CD4-positive, alpha-beta memory T cell (primary cell): ENCODE data around the gene LYRM1. TPM values are rescaled to one million over a fixed set of nuclear protein-coding genes. Genes with fewer than 3 reads are reported as not detected.
"Not testable (repeated sequence)": the region's sequence is repeated elsewhere in the genome, so short reads cannot be mapped to it uniquely, and the experiment has no call there.

Experiments
- CTCF ChIA-PET: fragments of 350-600 bp; sonication (Branson Sonifier 250); formaldehyde crosslinking; loops from one replicate; lab custom pipeline; 2021; ENCODE audit warnings: inconsistent platforms; ENCODE audit not compliant: partially characterized antibody; lab: Charles Lee
- POLR2A ChIA-PET: fragments of 350-600 bp; sonication (Branson Sonifier 250); formaldehyde crosslinking; loops from one replicate; lab custom pipeline; 2021; ENCODE audit not compliant: partially characterized antibody; lab: Charles Lee
- DNase-seq, 5 donors: peaks; one replicate each; pipeline versions ENCODE4 v3.0.0 to v3.0.0-alpha.2; 2020 to 2022; ENCODE audit warnings: mixed read lengths in 1 of 5
- H3K27ac ChIP-seq: one replicate; pipeline ENCODE4 v1.7.0; 2013; ENCODE audit warnings: low read depth, low read length
- H3K27me3 ChIP-seq: 2 replicates; pipeline ENCODE4 v1.7.0; 2013; ENCODE audit warnings: mild to moderate bottlenecking, low read length, moderate library complexity; ENCODE audit not compliant: insufficient read depth
- H3K36me3 ChIP-seq: 2 replicates; pipeline ENCODE4 v1.7.0; 2013; ENCODE audit warnings: mild to moderate bottlenecking, low read length, moderate library complexity; ENCODE audit not compliant: insufficient read depth
- H3K4me1 ChIP-seq: 2 replicates; pipeline ENCODE4 v1.7.0; 2013; ENCODE audit warnings: mild to moderate bottlenecking, low read length, moderate library complexity; ENCODE audit not compliant: insufficient read depth
- H3K4me3 ChIP-seq, 2 donors: one replicate each; pipeline ENCODE4 v1.7.0; 2013; ENCODE audit warnings: low read length in 2 of 2, mild to moderate bottlenecking in 1 of 2
- H3K9me3 ChIP-seq, 2 donors: one replicate each; pipeline ENCODE4 v1.7.0; 2013; ENCODE audit warnings: low read length in 2 of 2, control low read depth in 1 of 2; ENCODE audit not compliant: control insufficient read depth in 1 of 2
- H3K27ac Mint-ChIP-seq, 7 donors: one replicate each; pipeline ENCODE4 v1.8.0; 2020 to 2021; ENCODE audit warnings: mixed read lengths in 7 of 7, mild to moderate bottlenecking in 6 of 7, inconsistent platforms in 3 of 7, moderate library complexity in 3 of 7
- H3K27me3 Mint-ChIP-seq, 2 donors: one replicate each; pipeline ENCODE4 v1.8.0; 2020 to 2021; ENCODE audit warnings: mixed read lengths in 2 of 2
- H3K36me3 Mint-ChIP-seq, 2 donors: one replicate each; pipeline ENCODE4 v1.8.0; 2020 to 2021; ENCODE audit warnings: mixed read lengths in 2 of 2, inconsistent platforms in 1 of 2, mild to moderate bottlenecking in 1 of 2
- H3K4me1 Mint-ChIP-seq, 4 donors: one replicate each; pipeline ENCODE4 v1.8.0; 2020 to 2021; ENCODE audit warnings: mixed read lengths in 4 of 4, mild to moderate bottlenecking in 1 of 4
- H3K4me3 Mint-ChIP-seq, 8 donors: one replicate each; pipeline ENCODE4 v1.8.0; 2020 to 2021; ENCODE audit warnings: mixed read lengths in 8 of 8, mild to moderate bottlenecking in 7 of 8, moderate library complexity in 6 of 8, inconsistent platforms in 3 of 8
- H3K9me3 Mint-ChIP-seq, 8 donors: one replicate each; pipeline ENCODE4 v1.8.0; 2020 to 2021; ENCODE audit warnings: mixed read lengths in 8 of 8, mild to moderate bottlenecking in 5 of 8, inconsistent platforms in 3 of 8, moderate library complexity in 1 of 8
- intact Hi-C: fragments of 100-400 bp; cut with micrococcal nuclease; formaldehyde crosslinking; loops from one replicate; pipeline ENCODE4 v1.15.1; 2023
- polyA plus RNA-seq, 2 donors: library from polyadenylated mRNA; unstranded; fragments of 300-500 nt; fragmentation: Illumina TruSeq; gene quantifications; one replicate each; pipeline ENCODE4 v1.2.3, GENCODE V29; 2021
- total RNA-seq, 2 experiments: library from RNA; stranded (reverse); gene quantifications; one replicate each; pipeline ENCODE4 v1.2.3, GENCODE V29; 2021

Gene LYRM1
- total and polyA plus RNA-seq, 4 experiments from 2014 or later = 25.8 to 54.3 (median 34.7) TPM

GRCh38 chr16:20960899-20961298, 60.3 kb downstream of the LYRM1 start:
- Histone ChIP-seq H3K36me3 (no peaks in the 10 kb centered on the region), H3K27ac (no peak overlapping the region), H3K4me1 (no peaks in the 10 kb centered on the region), H3K4me3 (no peak overlapping the region), H3K9me3 (no peaks in the 10 kb centered on the region), H3K27me3 (no peaks in the 10 kb centered on the region)
- ChIA-PET CTCF (interaction anchor here (1.6 kb wide), 1 partner anchor 111 kb away, joined by 4 read pairs; no protein-coding TSS in a partner anchor), POLR2A (no interaction called here)
- intact Hi-C loops = no loop called here
- Mint-ChIP-seq H3K27ac (no peak overlapping the region), H3K4me3 (no peak overlapping the region), H3K4me1 (no peaks in the 10 kb centered on the region), H3K9me3 (peaks cover 0 to 3% (median 0%) of the 10 kb centered on the region in 8 donors), H3K36me3 (no peaks in the 10 kb centered on the region), H3K27me3 (peaks cover 2 to 3% of the 10 kb centered on the region in 2 donors)
- no peak for DNase-seq

- Mint-ChIP-seq H3K27ac (no peak overlapping the region), H3K36me3 (no peaks in the 10 kb centered on the region), H3K4me3 (no peak overlapping the region), H3K9me3 (no peaks in the 10 kb centered on the region), H3K4me1 (peaks cover 0 to 1% (median 0%) of the 10 kb centered on the region in 4 donors), H3K27me3 (peaks cover 2% of the 10 kb centered on the region in 2 donors)
- Histone ChIP-seq H3K36me3 (no peaks in the 10 kb centered on the region), H3K4me1 (no peaks in the 10 kb centered on the region), H3K27me3 (no peaks in the 10 kb centered on the region), H3K9me3 (no peaks in the 10 kb centered on the region), H3K4me3 (no peak overlapping the region), H3K27ac (no peak overlapping the region)
- ChIA-PET CTCF (no interaction called here), POLR2A (no interaction called here)
- intact Hi-C loops = no loop called here
- DNase-seq = no peak
These were observed 68.2 kb downstream of the LYRM1 start for GRCh38 chr16:20968765-20969164.

- H3K27ac Mint-ChIP-seq = no peak overlapping the region
- H3K4me3 Mint-ChIP-seq = no peak overlapping the region
- no peak overlapping the region for H3K27ac ChIP-seq
- no peaks in the 10 kb centered on the region for H3K36me3 ChIP-seq
- no peak overlapping the region for H3K4me3 ChIP-seq
- no peaks in the 10 kb centered on the region for H3K9me3 ChIP-seq
- POLR2A ChIA-PET = no interaction called here
- no peaks in the 10 kb centered on the region for H3K36me3 Mint-ChIP-seq
- intact Hi-C loops = no loop called here
- H3K27me3 Mint-ChIP-seq = peaks cover 2 to 3% of the 10 kb centered on the region in 2 donors
- H3K9me3 Mint-ChIP-seq = no peaks in the 10 kb centered on the region
- no peaks in the 10 kb centered on the region for H3K4me1 ChIP-seq
- DNase-seq = no peak
- no peaks in the 10 kb centered on the region for H3K27me3 ChIP-seq
- CTCF ChIA-PET = no interaction called here
- H3K4me1 Mint-ChIP-seq = peaks cover 0 to 1% (median 0%) of the 10 kb centered on the region in 4 donors
These were observed 68.8 kb downstream of the LYRM1 start for GRCh38 chr16:20969386-20969785.

DNA sequence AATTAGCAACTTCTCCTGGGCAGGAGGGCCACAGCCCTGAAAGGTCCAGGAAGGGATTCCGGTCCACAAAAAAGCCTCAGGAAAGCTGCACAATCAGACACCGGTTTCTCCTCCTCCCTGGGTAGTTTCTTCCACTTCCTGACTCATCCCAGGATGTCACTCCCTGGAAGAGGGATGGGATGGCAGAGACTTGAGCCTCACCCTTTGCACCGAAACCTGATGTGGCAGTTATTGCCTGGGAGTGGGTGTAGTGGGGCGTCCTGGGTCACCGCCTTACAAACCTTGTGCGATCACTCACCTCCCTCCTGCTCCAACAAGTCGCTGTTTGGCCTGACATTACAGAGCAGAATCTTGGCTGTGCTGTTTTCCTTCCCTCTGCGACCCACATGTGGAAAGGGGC, 70.8 kb downstream of the LYRM1 start:
- H3K9me3 Mint-ChIP-seq = no peaks in the 10 kb centered on the region
- H3K9me3 ChIP-seq = no peaks in the 10 kb centered on the region
- H3K36me3 ChIP-seq = no peaks in the 10 kb centered on the region
- peaks cover 2 to 9% of the 10 kb centered on the region in 2 donors for H3K27me3 Mint-ChIP-seq
- peaks cover 0 to 1% (median 0%) of the 10 kb centered on the region in 4 donors for H3K4me1 Mint-ChIP-seq
- intact Hi-C loops = no loop called here
- no peak overlapping the region for H3K4me3 ChIP-seq
- H3K36me3 Mint-ChIP-seq = no peaks in the 10 kb centered on the region
- H3K27ac ChIP-seq = no peak overlapping the region
- no peak for DNase-seq
- no peaks in the 10 kb centered on the region for H3K4me1 ChIP-seq
- CTCF ChIA-PET = no interaction called here
- H3K27me3 ChIP-seq = peaks cover 4% of the 10 kb centered on the region
- POLR2A ChIA-PET = no interaction called here
- H3K4me3 Mint-ChIP-seq = no peak overlapping the region
- H3K27ac Mint-ChIP-seq = no peak overlapping the region

DNA sequence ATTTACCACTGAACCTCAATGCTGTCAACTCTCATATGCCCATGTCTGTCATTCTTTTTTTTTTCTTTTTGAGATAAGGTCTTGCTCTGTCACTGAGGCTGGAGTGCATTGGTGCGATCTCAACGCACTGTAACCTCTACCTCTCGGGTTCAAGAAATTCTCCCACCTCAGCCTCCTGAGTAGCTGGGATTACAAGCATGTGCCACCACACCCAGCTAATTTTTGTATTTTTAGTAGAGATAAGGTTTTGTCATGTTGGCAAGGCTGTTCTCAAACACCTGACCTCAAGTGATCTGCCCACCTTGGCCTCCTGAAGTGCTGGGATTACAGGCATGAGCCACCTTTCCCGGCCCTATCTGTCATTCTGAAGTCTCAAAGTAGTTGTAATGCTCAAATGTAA, 72.6 kb downstream of the LYRM1 start:
- H3K9me3 Mint-ChIP-seq, intact Hi-C loops, CTCF ChIA-PET, H3K27ac Mint-ChIP-seq, DNase-seq, H3K4me1 Mint-ChIP-seq, H3K27ac ChIP-seq, H3K36me3 Mint-ChIP-seq, H3K27me3 ChIP-seq, POLR2A ChIA-PET, H3K4me3 ChIP-seq, H3K4me1 ChIP-seq, H3K4me3 Mint-ChIP-seq, H3K36me3 ChIP-seq, H3K9me3 ChIP-seq, H3K27me3 Mint-ChIP-seq: not testable (repeated sequence)

Other genes with a start within 250 kb of the LYRM1 start
- gene ACSM1, start 203.1 kb upstream of the LYRM1 start, total RNA-seq = under 1 TPM; 0.29 to 0.44 TPM
- under 1 TPM in 1 of 2 donors, not detected in 1; 0.11 TPM for gene ACSM1, start 203.1 kb upstream of the LYRM1 start, polyA plus RNA-seq
- 10 to 100 TPM; 73.2 to 74.4 TPM for gene THUMPD1, start 159.0 kb upstream of the LYRM1 start, total RNA-seq
- gene THUMPD1, start 159.0 kb upstream of the LYRM1 start, polyA plus RNA-seq = 10 to 100 TPM; 58.1 to 72.9 TPM
- gene ACSM3, start 136.8 kb upstream of the LYRM1 start, total RNA-seq = 1 to 10 TPM; 3.3 to 6.7 TPM
- gene ACSM3, start 136.8 kb upstream of the LYRM1 start, polyA plus RNA-seq = 1 to 10 TPM; 4.9 to 5.9 TPM
- 1 to 10 TPM; 3.7 to 4.0 TPM for gene ERI2, start 94.3 kb upstream of the LYRM1 start, total RNA-seq
- gene ERI2, start 94.3 kb upstream of the LYRM1 start, polyA plus RNA-seq = 1 to 10 TPM; 2.8 to 3.2 TPM
- 1 to 10 TPM in 1 of 2 experiments, under 1 TPM in 1; 0.53 to 1.1 TPM for gene REXO5, start 94.2 kb upstream of the LYRM1 start, total RNA-seq
- under 1 TPM; 0.22 to 0.39 TPM for gene REXO5, start 94.2 kb upstream of the LYRM1 start, polyA plus RNA-seq
- gene DCUN1D3, start 413 bp upstream of the LYRM1 start, total RNA-seq = 1 to 10 TPM; 6.2 to 7.5 TPM
- 1 to 10 TPM in 1 of 2 donors, under 1 TPM in 1; 0.11 to 1.1 TPM for gene DCUN1D3, start 413 bp upstream of the LYRM1 start, polyA plus RNA-seq